Osteoblast (primary cell): Measurements from ENCODE around the gene TTLL7. TPM values are rescaled to one million over a fixed set of nuclear protein-coding genes. Genes with fewer than 3 reads are reported as not detected.
A peak's percentile ranks its signal among the peaks of the same experiment; 100 is the strongest.

Experiments
- DNase-seq: peaks from one replicate; pipeline ENCODE4 v3.0.0; 2011; ENCODE audit warnings: low spot score, mixed read lengths; ENCODE audit not compliant: insufficient read length; ENCODE audit errors: missing footprints
- H2AFZ ChIP-seq: 2 replicates; pipeline ENCODE4 v1.6.0; 2011; ENCODE audit warnings: mild to moderate bottlenecking, low read length
- H3K27ac ChIP-seq: 2 replicates; pipeline ENCODE4 v1.5.1; 2011; ENCODE audit warnings: mild to moderate bottlenecking, low read depth, low read length, moderate library complexity
- H3K27me3 ChIP-seq: 2 replicates; pipeline ENCODE4 v1.6.0; 2012; ENCODE audit warnings: mild to moderate bottlenecking, control low read depth, inconsistent platforms, low read length, moderate library complexity; ENCODE audit not compliant: insufficient read depth
- H3K36me3 ChIP-seq: 2 replicates; pipeline ENCODE4 v1.5.1; 2011; ENCODE audit warnings: mild to moderate bottlenecking, low read length, control low read depth, moderate library complexity; ENCODE audit not compliant: insufficient read depth
- H3K4me1 ChIP-seq: 2 replicates; pipeline ENCODE4 v1.5.1; 2011; ENCODE audit warnings: mild to moderate bottlenecking, low read length, control low read depth, moderate library complexity; ENCODE audit not compliant: insufficient read depth
- H3K4me2 ChIP-seq: 2 replicates; pipeline ENCODE4 v1.6.0; 2011; ENCODE audit warnings: mild to moderate bottlenecking, low read length; ENCODE audit not compliant: insufficient read depth
- H3K4me3 ChIP-seq: fragments of 200-600 bp; sonication (generic); 3 replicates; pipeline ENCODE4 v1.5.1; 2012; ENCODE audit warnings: mild to moderate bottlenecking, low read length, inconsistent platforms; ENCODE audit not compliant: insufficient read depth
- H3K79me2 ChIP-seq: 2 replicates; pipeline ENCODE4 v1.6.0; 2012; ENCODE audit warnings: mild to moderate bottlenecking, low read length, control low read depth, inconsistent platforms; ENCODE audit not compliant: insufficient read depth
- H3K9me3 ChIP-seq: 2 replicates; pipeline ENCODE4 v1.5.1; 2011; ENCODE audit warnings: low read depth, low read length, control low read depth
- H4K20me1 ChIP-seq: 2 replicates; pipeline ENCODE4 v1.6.0; 2012; ENCODE audit warnings: mild to moderate bottlenecking, low read length, control low read depth; ENCODE audit not compliant: insufficient read depth
- CTCF ChIP-seq: IDR thresholded peaks from 2 replicates; pipeline ENCODE4 v1.5.1; 2011; ENCODE audit warnings: mild to moderate bottlenecking, low read depth, low read length, moderate library complexity; ENCODE audit errors: extremely low read depth
- total RNA-seq: library from RNA; depleted of rRNA; stranded (reverse); fragments of >200 nt; gene quantifications from 2 replicates; pipeline ENCODE4 v1.2.3, GENCODE V29; 2012

TTLL7 gene
- total RNA-seq, 1 donor: 13.8 TPM

GRCh38 chr1:83857103-83857502 is 141.8 kb downstream of the TTLL7 start:
- Histone ChIP-seq H3K27me3 (no peaks in the 10 kb centered on the region), H2AFZ (no peak overlapping the region), H3K4me1 (peaks cover 4% of the 10 kb centered on the region), H4K20me1 (no peaks in the 10 kb centered on the region), H3K79me2 (no peaks in the 10 kb centered on the region), H3K4me2 (no peak overlapping the region), H3K27ac (no peak overlapping the region), H3K9me3 (no peaks in the 10 kb centered on the region), H3K36me3 (no peaks in the 10 kb centered on the region), H3K4me3 (no peak overlapping the region)
- peak; percentile 39 for TF ChIP-seq CTCF
- no peak for DNase-seq

- Histone ChIP-seq H3K79me2 (no peaks in the 10 kb centered on the region), H3K4me1 (peaks cover 4% of the 10 kb centered on the region), H3K4me3 (no peak overlapping the region), H3K36me3 (no peaks in the 10 kb centered on the region), H3K27ac (no peak overlapping the region), H2AFZ (no peak overlapping the region), H3K27me3 (no peaks in the 10 kb centered on the region), H3K9me3 (no peaks in the 10 kb centered on the region), H3K4me2 (no peak overlapping the region), H4K20me1 (no peaks in the 10 kb centered on the region)
- no peak for TF ChIP-seq CTCF
- DNase-seq: no peak
Measured at GRCh38 chr1:83856381-83856780, 142.6 kb downstream of the TTLL7 start.

- Histone ChIP-seq H3K4me3 (no peak overlapping the region), H4K20me1 (no peaks in the 10 kb centered on the region), H3K27ac (no peak overlapping the region), H3K27me3 (no peaks in the 10 kb centered on the region), H3K4me2 (no peak overlapping the region), H3K36me3 (no peaks in the 10 kb centered on the region), H2AFZ (no peak overlapping the region), H3K4me1 (no peaks in the 10 kb centered on the region), H3K79me2 (no peaks in the 10 kb centered on the region), H3K9me3 (no peaks in the 10 kb centered on the region)
- TF ChIP-seq CTCF: no peak
- DNase-seq: no peak
Measured at GRCh38 chr1:83854456-83854855, 144.5 kb downstream of the TTLL7 start.

- Histone ChIP-seq H4K20me1 (no peaks in the 10 kb centered on the region), H3K9me3 (no peaks in the 10 kb centered on the region), H2AFZ (no peak overlapping the region)
Measured at GRCh38 chr1:83850834-83851233, 148.1 kb downstream of the TTLL7 start.

More at GRCh38 chr1:83850834-83851233, 148.1 kb downstream of the TTLL7 start:
- no peak for TF ChIP-seq CTCF
- H3K27ac ChIP-seq: no peak overlapping the region
- H3K79me2 ChIP-seq: no peaks in the 10 kb centered on the region
- H3K4me1 ChIP-seq: no peaks in the 10 kb centered on the region
- no peaks in the 10 kb centered on the region for H3K27me3 ChIP-seq
- no peak overlapping the region for H3K4me3 ChIP-seq
- H3K4me2 ChIP-seq: no peak overlapping the region
- no peak for DNase-seq
- no peaks in the 10 kb centered on the region for H3K36me3 ChIP-seq
